Fibroblast of skin of right quadriceps (primary cell): Measurements from ENCODE around the gene RNASEH2C.
"Not testable (repeated sequence)": the region's sequence is repeated elsewhere in the genome, so short reads cannot be mapped to it uniquely, and the experiment has no call there.

Experiments used
- DNase-seq: peaks from one replicate; pipeline ENCODE4 v3.0.0-alpha.2; 2013

The RNASEH2C gene

DNA sequence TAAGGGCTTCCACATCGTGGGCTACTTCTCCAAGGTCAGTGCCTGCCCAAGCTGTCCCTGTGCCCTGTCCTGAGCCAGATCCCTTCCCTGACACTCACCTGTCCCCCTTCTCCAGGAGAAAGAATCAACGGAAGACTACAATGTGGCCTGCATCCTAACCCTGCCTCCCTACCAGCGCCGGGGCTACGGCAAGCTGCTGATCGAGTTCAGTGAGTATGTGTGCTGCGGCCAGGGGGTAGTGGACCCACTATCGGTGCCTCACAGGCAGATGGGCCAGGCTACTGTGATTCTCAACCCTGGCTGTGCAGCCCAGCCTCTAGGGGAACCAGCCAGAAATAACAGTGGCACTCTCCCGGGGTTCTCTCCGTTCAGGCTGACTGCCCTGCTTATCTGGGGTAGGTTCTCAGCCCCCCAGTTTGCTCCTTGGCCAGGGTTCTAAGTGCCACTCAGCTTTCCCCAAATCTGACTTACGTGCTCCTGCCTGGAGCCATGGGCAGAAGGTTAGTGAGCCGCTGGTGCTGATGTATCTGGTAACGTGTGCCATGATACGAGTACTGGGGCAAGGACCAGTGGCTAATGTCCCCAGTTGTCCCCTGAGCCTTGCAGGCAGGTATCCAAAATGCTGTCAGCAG is 3.7 kb downstream of the RNASEH2C start:
- DNase-seq: no peak

DNA sequence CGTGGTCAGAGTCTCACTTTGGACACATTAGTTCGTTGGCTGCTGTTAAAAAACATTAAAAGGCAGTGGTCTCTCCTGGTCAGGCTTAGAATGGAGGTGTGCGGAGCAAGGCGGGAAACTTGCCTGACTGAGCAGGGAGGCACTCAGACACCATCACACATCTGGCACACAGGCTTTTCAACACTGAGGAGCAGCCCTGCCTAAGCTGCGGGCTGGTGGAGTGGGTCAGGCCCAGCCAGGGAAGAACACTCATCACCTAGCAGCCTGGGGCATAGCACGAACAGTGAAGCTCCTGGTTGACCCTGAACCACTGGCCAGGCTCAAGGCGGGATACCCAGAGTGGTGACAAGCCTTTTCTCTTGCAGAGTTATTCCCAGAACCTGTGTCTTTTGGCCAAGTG is 4.3 kb downstream of the RNASEH2C start:
- DNase-seq: no peak

DNA sequence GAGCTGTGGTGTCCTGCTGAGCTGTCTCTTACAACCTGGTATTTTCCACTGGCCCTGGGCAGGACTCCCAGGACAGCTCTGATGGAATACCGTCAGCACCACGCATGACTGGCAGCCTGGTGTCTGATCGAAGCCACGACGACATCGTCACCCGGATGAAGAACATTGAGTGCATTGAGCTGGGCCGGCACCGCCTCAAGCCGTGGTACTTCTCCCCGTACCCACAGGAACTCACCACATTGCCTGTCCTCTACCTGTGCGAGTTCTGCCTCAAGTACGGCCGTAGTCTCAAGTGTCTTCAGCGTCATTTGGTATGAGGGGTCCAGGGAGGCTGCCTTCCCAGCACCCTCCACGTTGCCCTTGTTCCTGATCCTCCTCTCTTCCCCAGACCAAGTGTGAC is 6.2 kb downstream of the RNASEH2C start:
- no peak for DNase-seq

DNA sequence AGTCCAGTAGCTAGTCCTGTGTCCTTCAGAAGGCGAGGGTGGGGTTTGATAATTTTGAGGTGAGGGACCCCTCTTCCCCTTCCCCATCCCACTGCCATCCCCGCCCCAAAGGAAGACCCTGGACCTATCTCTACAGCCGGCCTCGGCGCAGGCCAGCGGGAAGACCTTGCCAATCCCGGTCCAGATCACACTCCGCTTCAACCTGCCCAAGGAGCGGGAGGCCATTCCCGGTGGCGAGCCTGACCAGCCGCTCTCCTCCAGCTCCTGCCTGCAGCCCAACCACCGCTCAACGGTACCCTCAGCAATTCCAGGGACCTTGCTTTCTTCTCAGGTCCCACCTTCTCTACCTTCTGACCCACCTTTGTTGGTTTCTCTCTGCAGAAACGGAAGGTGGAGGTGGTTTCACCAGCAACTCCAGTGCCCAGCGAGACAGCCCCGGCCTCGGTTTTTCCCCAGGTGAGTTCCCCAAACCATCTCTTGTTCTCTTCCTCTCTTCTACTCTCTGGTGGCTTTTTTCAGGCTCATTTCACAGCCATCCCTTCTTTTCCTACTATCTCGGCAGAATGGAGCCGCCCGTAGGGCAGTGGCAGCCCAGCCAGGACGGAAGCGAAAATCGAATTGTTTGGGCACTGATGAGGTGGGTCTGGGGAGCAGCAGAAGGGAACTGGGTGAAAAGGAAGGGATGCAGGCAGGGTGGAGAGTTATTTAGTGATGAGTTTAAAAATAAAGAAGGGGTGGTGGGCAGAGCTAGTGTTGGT is 7.2 kb downstream of the RNASEH2C start:
- no peak for DNase-seq

DNA sequence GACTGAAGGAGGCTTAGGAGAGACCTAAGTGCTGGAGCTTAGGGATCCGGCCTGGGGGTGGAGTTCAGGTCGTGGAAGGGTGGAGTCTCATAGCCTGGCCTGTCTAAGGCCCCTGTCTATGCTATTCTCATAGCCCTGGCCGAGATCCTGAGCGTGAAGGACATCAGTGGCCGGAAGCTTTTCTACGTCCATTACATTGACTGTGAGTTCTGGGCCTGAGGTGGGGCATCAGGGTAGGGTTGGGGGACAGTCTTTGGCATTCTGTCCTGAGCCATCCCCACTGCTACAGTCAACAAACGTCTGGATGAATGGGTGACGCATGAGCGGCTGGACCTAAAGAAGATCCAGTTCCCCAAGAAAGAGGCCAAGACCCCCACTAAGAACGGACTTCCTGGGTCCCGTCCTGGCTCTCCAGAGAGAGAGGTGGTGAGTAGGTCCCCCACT is 7.9 kb downstream of the RNASEH2C start:
- no peak for DNase-seq

DNA sequence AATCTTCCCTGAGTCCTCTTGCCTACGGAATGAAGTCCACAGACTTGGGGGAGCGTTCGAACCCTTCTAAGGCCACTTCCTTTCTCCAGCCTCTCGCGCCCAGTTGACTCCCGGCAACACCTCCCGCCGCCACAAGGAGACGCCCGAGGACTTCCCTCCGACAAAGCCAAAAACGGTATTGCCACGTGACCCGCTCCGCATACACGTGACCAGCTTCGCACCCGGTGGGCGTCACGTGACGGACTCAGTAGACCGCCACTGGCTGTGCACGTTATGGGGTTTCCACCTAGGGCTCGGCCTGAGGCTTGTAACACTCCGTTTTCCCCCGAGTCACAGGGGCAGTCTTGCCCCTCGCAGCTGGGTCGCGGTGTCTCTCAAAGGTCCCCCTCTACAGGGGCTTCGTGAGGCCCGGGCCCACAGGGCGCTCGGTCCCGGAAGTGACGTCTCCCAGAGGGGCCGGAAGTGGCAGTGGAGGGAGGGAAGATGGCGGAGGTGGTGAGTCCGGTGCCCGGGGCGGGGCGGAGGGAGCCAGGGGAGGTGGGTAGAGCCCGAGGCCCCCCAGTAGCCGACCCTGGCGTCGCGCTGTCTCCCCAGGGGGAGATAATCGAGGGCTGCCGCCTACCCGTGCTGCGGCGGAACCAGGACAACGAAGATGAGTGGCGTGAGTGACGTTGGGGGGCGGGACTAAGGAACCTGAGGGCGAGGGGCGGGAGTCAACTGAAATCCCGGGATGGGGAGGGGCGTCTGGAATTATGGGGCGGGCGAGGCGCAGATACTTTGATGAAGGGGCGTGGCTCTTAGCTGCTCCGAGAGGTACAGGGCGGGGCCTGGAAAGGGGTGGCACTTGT is 8.6 kb downstream of the RNASEH2C start, which contains the start of gene KAT5:
TSS of gene KAT5 (plus strand) at position 468 of the 848 bp plus-strand sequence. CDS start at position 484, 16 bp downstream.
- peak; percentile 99 for DNase-seq

DNA sequence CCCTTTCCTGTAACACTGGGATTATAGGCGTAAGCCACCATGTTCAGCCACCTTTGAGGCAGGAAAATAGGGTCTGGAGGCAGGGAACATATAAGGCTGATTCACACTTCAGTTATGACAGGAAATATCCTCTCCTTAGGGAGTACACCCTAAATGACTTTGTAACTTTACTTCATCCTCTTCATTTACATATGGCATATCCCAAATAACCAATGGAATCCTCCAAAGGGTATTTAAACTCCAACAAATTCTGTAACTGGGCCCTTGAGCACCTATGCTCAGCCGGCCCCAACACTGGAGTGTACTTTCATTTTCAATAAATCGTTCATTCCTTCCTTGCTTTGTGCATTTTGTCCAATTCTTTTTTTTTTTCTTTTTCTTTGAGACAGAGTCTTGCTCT is 10.2 kb downstream of the RNASEH2C start:
- DNase-seq: peak; percentile 26

DNA sequence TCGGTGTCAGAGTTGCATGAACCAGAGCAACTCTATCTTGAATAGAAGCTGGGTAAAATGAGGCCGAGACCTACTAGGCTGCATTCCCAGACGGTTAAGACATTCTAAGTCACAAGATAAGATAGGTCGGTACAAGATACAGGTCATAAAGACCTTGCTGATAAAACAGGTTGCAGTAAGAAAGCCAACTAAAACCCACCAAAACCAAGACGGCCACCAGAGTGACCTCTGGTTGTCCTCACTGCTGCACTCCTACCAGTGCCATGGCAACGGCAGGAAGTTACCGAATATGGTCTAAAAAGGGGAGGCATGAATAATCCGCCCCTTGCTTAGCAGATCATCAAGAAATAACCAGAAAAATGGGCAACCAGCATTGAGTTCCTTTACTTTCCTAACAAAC is 10.9 kb downstream of the RNASEH2C start:
- no peak for DNase-seq

DNA sequence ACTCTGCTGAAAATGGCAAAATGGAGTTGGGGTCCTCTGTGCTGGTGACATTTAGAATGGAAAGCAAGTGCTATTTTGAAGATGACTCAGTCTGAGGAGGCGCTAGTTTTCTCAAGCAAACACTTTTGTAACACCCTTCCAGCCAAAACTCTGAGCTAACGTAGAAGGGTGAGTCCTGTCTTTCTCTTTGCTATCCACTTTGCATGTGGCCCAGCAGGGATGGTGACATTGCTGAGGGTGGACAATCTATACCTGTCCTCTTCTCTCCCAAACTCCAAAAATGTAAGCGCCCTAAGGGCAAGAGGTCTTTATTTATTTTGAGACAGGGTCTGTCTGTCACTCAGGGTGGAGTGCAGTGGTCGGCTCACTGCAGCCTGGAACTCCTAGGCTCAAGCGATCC is 12.1 kb downstream of the RNASEH2C start:
- no peak for DNase-seq

DNA sequence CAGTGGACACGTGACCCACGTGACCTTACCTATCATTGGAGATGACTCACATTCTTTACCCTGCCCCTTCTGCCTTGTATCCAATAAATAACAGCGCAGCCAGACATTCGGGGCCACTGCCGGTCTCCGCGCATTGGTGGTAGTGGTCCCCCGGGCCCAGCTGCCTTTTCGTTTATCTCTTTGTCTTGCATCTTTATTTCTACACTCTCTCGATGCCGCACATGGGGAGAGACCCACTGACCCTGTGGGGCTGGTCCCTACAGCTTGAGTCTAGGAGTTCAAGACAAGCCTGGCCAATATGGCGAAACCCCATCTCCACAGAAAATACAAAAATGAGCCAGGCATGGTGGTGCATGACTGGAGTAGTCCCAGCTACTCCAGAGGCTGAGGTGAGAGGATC is 13.6 kb downstream of the RNASEH2C start:
- DNase-seq: not testable (repeated sequence)

DNA sequence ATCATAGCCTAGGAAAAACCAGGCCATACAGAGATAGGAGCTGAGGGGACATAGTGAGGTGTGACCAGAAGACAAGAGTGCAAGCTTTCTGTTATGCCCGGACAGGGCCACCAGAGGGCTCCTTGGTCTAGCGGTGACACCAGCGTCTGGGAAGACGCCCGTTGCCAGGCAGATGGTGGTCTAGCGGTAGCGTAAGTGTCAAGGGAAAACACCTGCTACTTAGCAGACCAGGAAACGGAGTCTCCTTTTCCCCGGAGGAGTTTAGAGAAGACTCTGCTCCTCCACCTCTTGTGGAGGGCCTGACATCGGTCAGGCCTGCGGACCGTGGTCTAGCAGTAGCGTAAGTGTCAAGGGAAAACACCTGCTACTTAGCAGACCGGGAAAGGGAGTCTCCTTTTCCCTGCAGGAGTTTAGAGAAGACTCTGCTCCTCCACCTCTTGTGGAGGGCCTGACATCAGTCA is 14.3 kb downstream of the RNASEH2C start:
- peak; percentile 34 for DNase-seq

DNA sequence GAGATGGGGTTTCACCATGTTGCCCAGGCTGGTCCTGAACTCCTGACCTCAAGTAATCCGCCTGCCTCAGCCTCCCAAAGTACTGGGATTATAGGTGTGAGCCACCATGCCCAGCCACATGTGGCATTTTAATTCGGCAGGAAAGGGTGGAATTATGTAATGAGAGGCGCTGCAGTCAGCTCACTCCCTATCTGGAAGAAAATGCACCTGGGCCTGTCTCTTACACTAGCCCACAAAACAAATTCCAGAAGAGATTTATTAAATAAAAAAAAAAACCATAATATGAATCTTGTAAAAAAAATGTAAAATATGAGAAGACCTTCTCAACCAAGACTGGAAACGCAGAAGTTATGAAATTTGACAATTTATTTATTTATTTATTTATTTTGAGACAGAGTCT is 16.8 kb downstream of the RNASEH2C start:
- DNase-seq: no peak

DNA sequence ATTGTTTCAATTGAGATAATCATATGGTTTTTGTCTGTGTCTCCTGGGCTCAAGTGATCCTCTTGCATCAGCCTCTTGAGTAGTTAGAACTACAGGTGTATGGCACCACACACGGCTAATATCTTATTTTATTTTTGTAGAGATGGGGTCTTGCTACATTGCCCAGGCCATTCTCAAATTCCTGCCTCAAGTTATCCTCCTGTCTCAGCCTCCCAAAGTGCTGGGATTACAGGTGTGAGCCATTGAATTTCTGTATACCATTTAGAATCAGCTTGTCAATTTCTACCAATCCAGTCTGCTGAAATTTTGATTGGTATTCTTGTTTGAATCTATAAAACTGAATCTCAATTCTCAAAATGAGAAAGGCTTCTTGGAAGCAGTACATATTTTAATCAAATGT is 18.9 kb downstream of the RNASEH2C start:
- DNase-seq: no peak

DNA sequence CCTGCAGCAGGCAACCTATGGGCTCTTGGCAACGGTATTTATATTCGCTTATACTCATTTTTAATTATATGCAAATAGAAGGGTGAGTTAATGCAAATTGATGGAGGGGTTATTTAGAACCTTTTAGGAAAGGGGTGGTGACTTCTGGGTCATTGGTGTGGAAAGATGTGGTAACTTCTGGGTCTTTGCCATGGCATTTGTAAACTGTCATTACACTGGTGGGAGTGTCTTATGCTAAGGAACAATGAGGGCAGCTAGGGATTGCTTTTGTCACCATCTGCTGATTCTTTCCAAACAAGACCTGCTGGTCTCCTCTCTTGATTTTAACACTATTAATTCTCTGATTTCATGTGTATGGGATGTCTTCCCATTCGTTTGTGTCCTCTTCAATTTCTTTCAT is 20.2 kb downstream of the RNASEH2C start:
- no peak for DNase-seq

DNA sequence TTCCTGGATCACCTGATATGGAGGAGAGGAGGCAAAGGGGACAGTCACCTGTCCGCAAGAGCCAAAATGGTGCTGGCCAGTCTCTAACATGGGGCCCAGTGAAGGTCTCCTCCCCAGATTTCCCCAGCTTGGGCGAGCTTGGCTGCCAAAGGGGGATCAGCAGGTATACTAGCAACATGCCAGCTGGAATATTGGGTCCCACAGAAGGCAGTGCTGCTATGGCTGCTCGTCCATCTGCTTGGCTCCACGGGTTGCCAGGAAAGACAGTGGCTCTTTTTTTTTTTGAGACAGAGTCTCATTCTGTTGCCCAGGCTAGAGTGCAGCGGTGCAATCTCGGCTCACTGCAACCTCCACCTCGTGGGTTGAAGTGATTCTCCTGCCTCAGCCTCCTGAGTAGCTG is 21.3 kb downstream of the RNASEH2C start:
- DNase-seq: no peak

DNA sequence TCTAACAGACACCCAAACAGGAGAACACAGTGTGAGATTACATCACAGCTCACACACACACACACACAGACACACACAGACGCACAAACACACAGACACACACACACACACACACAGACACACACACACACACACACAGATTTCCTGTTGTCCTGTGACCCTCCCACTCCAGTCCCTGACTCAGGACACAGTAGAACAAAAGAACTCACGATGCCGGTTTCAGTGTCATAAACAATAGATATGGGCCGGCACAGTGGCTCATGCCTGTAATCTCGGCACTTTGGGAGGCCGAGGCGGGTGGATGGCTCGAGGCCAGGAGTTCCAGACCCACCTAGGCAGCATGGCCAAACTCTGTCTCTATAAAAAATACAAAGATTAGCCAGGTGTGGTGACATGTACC is 22.4 kb downstream of the RNASEH2C start:
- no peak for DNase-seq

DNA sequence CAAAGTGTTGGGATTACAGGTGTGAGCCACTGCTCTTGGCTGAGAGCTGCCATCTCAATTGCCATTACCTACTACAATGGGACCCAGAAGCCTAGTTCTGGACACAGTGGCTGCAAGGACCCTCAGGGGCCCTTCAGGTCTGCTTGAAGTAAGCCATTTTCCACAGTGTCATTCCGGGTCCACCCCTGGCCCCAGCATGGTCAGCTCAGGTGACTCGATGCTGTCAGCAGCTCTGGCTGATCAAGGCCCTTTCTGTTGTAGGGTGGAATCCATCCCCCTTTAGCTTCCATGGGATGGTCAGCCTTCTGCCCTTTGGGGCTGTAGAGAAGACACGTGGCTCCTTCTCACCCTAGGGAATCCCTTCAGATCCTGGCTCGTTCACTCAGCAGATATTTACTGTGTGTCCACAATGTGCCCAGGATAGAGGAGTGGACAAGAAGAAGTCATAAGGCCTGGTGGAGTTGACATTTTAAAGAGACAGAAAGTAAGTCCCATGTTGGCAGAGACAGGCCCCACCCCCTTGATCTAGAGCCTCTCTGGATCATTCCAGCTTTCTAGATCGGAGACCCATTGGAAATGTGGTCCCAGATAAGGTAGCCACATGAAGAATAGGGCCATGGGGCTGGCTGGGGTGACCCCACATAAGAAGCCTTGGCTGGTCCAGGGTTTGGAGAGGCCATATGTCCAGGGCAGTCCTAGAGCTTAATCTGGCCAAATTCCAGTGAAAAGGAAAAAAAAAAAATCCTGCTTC is 23.6 kb downstream of the RNASEH2C start:
- DNase-seq: no peak

DNA sequence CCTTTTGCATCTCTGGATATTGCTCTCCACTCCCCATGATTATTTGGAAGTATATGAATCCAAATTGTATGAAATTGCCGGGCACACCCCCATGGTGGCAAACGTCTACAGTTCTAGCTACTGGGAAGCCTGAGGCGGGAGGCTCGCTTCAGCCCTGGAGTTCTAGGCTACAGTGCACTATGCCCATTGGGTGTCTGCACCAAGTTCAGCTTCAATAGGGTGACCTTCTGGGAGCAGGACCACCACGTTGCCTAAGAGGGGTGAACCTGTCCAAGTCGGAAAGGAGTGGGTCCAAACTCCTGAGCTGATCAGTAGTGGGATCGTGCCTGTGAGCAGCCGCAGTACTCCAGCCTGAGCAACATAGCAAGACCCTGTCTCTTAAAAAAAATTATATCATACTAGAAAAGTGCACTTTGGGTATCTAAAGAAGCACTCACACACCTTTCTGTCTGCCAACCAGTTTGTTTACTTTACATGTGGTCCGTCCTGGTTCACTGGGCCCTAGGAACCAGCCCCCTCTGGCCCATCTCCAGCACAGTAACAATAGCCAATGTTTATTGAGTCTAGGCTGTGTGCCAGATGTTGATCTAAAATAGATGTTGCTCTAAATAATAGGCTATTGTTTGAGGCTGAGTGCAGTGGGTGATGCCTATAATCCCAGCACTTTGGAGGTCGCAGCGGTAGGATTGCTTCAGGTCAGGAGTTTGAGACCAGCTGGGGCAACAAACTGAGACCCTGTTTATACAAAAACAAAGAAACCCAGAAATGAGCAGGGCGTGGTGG is 24.9 kb downstream of the RNASEH2C start:
- no peak for DNase-seq

DNA sequence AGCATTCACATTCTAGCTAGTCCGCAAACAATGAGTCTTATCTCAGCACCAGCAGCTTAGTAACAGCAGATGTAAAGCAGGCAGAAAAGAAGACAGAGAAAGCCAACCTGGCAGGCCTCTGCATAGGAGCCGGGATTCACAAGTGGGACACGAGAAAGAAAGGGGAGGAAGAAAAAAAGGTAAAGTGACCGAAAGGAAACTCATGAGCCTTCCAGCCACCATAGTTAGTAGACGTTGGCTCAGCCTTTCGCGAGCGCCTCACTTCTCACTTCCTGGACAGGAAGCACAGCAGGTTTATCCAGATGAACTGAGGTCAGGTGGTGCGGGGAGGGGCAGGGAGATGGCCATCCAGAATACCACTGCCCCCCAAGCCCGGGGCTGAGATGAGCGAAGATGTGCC is 28.2 kb downstream of the RNASEH2C start:
- no peak for DNase-seq

DNA sequence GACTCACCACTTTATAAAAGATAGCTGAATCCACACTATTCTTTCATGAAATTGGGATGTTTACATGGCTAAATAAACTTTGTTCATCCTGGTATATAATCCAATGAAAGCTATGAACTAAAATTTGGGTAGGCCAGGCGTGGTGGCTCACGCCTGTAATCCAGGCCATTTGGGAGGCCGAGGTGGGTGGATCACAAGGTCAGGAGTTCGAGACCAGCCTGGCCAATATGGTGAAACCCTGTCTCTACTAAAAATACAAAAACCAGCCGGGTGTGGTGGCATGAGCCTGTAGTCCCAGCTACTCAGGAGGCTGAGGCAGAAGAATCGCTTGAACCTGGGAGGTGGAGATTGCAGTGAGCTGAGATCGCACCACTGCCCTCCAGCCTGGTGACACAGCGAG is 28.8 kb downstream of the RNASEH2C start:
- not testable (repeated sequence) for DNase-seq

DNA sequence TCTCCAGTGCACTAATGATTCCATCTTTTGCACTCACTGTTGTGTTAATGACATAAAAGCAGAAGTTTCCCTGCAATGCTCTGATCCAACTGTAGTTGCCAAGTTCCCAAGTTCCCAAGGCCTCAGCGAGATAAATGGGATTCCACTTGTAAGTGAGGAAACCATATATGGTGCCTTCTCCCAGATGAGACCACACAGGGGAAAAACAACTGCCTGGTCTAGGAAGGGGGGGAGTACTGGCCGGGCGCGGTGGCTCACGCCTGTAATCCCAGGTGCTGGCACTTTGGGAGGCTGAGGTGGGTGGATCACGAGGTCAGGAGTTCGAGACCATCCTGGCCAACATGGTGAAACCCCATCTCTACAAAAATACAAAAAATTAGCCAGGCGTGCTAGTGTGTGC is 34.6 kb downstream of the RNASEH2C start:
- DNase-seq: no peak

DNA sequence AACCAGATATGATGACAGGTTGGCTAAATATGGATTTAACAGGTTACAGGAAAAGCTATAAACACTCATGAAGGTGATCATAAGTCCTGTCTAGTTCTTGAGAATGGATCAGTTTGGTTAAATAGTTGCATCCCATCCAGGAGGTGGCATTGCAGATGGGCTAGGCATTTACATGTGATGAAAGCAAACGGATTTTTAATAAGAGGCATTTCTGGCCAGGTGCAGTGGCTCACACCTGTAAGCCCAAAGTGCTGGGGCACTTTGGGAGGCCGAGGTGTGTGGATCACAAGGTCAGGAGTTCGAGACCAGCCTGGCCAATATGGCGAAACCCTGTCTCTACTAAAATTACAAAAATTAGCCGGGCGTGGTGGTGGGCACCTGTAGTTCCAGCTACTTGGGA is 37.1 kb downstream of the RNASEH2C start:
- not testable (repeated sequence) for DNase-seq
